Right cardiac atrium (tissue), 5 donors: ENCODE data around the gene ZACN. TPM values are rescaled to one million over a fixed set of nuclear protein-coding genes. Genes with fewer than 3 reads are reported as not detected.
A peak's percentile ranks its signal among the peaks of the same experiment; 100 is the strongest.
"Not testable (repeated sequence)": the region's sequence is repeated elsewhere in the genome, so short reads cannot be mapped to it uniquely, and the experiment has no call there.

Source experiments
- ATAC-seq, 2 donors: fragments of 200-7000 bp; cut with Tn5 transposase; one replicate each; pipeline versions ENCODE4 v1.8.0 to v1.9.1; 2020; ENCODE audit warnings: moderate library complexity in 2 of 2, mild to moderate bottlenecking in 1 of 2
- DNase-seq, 3 donors: peaks; one replicate each; pipeline ENCODE4 v3.0.0-alpha.2; 2020
- H3K27ac ChIP-seq: one replicate; pipeline ENCODE4 v1.5.1; 2013; ENCODE audit warnings: mild to moderate bottlenecking, low read length, control low read depth, moderate library complexity
- H3K27me3 ChIP-seq: one replicate; pipeline ENCODE4 v1.6.1; 2013; ENCODE audit not compliant: control insufficient read depth, insufficient read depth
- H3K4me1 ChIP-seq: one replicate; pipeline ENCODE4 v1.6.1; 2013; ENCODE audit warnings: low read length; ENCODE audit not compliant: control insufficient read depth, insufficient read depth
- H3K4me3 ChIP-seq: one replicate; pipeline ENCODE4 v1.5.1; 2013; ENCODE audit warnings: low read length, control low read depth
- H3K9me3 ChIP-seq: one replicate; pipeline ENCODE4 v1.6.1; 2013; ENCODE audit warnings: low read length; ENCODE audit not compliant: control insufficient read depth
- WGBS: extraction: QIAGEN DNeasy Blood & Tissue Kit; methylation state at CpG from one replicate; pipeline ENCODE4 v1.1.7; 2013; 5-methylcytosine and 5-hydroxymethylcytosine counted together
- intact Hi-C, 4 donors: fragments of 100-400 bp; cut with DNase I; formaldehyde crosslinking; loops; one replicate each; pipeline versions ENCODE4 v1.11.0 to v1.14.0; 2022 to 2023
- long read RNA-seq, 4 donors: library from polyadenylated mRNA; unstranded; transcript quantifications; one replicate each; pipeline ENCODE4 v2.0.0, GENCODE V29; 2020 to 2021
- polyA plus RNA-seq: library from polyadenylated mRNA; stranded (reverse); fragments of 200-250 nt; gene quantifications from one replicate; pipeline ENCODE4 v1.2.3, GENCODE V29; 2013
- total RNA-seq, 4 donors: library from RNA; stranded (reverse); fragmentation: NEBNext Ultra II Directional; extraction: Animal tissue kit (Norgen Biotek cat#: 25700); gene quantifications; one replicate each; pipeline ENCODE4 v1.2.1, GENCODE V29; 2021
- donor health status: healthy with polysubstance abuse.
- donor health status: DM: no; HTN: yes; CAD: no.
- donor health status: DM: no; HTN: no; CAD: no.
- donor health status: DM: no; HTN: yes; CAD: no; lungs with severe emphysema.
- donor health status: DM: yes; HTN: yes; CAD: no.

Gene ZACN
- total RNA-seq (not detected), polyA plus RNA-seq (1.5 TPM)
- long read RNA-seq, donor 1, partial matches to known transcripts = 0 of 1 reads
- long read RNA-seq, donor 1, other reads (novel, unspliced or antisense) = 0 of 1 reads
- long read RNA-seq, donor 2 = 0 reads
- long read RNA-seq, donor 3 = 0 reads
- long read RNA-seq, donor 4 = 0 reads

DNA sequence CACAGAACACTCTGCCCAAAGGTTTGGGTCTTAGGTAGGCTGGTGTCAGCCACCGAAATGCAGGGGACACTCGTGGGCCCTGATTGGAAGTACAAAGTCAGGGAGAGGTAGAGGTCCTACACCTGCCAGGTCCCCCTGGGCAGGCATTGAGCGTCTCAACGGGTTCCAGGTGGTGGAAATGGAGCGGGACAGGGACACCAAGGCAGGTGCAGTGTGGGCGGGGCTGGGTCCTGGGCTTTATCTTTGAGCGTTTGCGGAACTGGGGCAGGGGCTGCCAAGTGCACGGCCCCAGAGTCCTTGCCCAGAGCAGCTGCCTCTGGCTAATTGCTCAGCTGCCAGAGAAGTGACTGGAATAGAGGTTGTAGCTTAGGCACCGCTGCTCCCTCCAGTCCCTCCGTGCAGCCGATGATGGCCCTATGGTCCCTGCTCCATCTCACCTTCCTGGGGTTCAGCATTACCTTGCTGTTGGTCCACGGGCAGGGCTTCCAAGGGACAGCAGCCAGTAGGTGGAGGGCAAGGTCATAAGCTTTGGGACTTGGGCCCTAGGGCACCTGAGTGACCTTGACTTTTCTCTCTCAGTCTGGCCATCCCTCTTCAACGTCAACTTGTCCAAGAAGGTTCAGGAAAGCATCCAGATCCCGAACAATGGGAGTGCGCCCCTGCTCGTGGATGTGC lies at the start of gene ZACN:
Gene ZACN, plus strand, starts transcription at position 323 of the 675 bp plus-strand sequence. Its CDS starts 83 bp downstream, at position 406.
- Histone ChIP-seq H3K27me3 (no peaks in the 10 kb centered on the region), H3K9me3 (no peaks in the 10 kb centered on the region), H3K27ac (no peak within 1 kb of the TSS), H3K4me3 (no peak within 1 kb of the TSS), H3K4me1 (no peaks in the 10 kb centered on the region)
- whole genome bisulfite sequencing = 61% methylated on average over 17 of the region's 17 CpGs
- DNase-seq (no peak), ATAC-seq (no peak)
- intact Hi-C loops = no loop called here

DNA sequence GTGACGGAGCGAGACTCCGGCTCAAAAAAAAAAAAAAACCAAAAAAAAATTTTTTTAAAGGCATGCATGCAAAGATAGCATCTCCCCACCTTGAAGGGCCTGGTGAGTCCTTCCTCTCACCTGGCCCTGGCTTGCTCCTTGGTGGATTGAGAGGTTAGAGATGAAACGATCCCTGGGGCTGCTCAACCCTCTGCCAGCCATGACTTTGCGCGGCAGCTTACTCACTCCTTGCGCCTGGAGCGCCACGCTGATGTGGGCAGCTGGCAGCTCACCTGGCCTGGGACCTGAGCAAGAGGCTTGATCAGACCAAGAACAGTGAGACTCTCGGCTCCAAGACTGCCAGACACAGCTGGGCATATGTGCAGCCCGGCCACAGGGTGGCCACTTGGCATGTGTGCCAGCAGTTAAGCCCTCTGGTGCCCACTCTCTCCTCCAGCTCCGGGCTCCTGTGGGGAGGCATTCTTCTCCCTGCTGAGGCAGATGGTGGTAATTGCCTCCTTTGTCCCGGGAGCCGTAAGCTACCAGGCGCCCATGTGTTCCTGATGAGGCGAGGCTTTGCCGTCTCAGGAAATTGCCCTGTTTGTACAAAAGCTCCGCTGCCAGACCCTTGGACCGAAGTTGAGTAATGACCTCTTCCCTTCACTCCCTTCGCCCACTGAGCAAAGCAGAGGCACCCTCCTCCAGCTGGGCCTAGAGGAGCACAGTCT lies 46.8 kb upstream of the ZACN start:
- no peak for ATAC-seq
- Histone ChIP-seq H3K9me3 (no peaks in the 10 kb centered on the region), H3K4me3 (no peak overlapping the region), H3K27me3 (no peaks in the 10 kb centered on the region), H3K27ac (no peak overlapping the region), H3K4me1 (no peaks in the 10 kb centered on the region)
- WGBS = 87% methylated on average over 20 of the region's 20 CpGs
- intact Hi-C loops = no loop called here
- DNase-seq = peak in 1 of 3 donors; percentile 29

- no peak for DNase-seq
- Histone ChIP-seq H3K4me3 (no peak overlapping the region), H3K27ac (no peak overlapping the region), H3K4me1 (no peaks in the 10 kb centered on the region), H3K9me3 (no peaks in the 10 kb centered on the region), H3K27me3 (no peaks in the 10 kb centered on the region)
- no peak for ATAC-seq
- intact Hi-C loops = no loop called here
- 94% methylated on average over 5 of the region's 5 CpGs for WGBS
Observed at GRCh38 chr17:76032780-76033108, 46.2 kb upstream of the ZACN start.

DNA sequence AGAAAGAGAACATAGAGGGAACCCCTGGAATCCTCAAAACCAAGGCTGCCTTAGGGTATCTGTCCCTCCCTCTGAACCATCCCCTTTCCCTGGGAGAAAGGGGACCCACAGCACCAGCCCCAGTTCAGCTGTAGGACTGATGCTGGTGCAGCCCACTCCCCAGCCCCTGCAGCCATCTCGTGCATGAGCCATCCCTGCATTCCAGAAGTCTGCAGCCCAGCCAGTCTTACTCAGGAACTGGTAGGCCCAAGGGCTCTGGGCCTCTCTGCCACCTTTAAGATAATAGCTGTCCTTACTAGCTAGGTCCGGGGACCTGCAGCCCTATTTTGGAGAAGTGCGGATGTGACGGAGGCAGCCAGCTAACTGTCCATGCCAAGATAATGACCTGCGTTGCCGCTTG lies 45.8 kb upstream of the ZACN start:
- ATAC-seq (no peak), DNase-seq (peak in 1 of 3 donors; percentile 20)
- no peak overlapping the region for H3K27ac ChIP-seq
- WGBS = 95% methylated on average over 6 of the region's 6 CpGs
- intact Hi-C loops = no loop called here
- H3K4me3 ChIP-seq = no peak overlapping the region
- H3K9me3 ChIP-seq = no peaks in the 10 kb centered on the region
- H3K27me3 ChIP-seq = no peaks in the 10 kb centered on the region
- no peaks in the 10 kb centered on the region for H3K4me1 ChIP-seq

DNA sequence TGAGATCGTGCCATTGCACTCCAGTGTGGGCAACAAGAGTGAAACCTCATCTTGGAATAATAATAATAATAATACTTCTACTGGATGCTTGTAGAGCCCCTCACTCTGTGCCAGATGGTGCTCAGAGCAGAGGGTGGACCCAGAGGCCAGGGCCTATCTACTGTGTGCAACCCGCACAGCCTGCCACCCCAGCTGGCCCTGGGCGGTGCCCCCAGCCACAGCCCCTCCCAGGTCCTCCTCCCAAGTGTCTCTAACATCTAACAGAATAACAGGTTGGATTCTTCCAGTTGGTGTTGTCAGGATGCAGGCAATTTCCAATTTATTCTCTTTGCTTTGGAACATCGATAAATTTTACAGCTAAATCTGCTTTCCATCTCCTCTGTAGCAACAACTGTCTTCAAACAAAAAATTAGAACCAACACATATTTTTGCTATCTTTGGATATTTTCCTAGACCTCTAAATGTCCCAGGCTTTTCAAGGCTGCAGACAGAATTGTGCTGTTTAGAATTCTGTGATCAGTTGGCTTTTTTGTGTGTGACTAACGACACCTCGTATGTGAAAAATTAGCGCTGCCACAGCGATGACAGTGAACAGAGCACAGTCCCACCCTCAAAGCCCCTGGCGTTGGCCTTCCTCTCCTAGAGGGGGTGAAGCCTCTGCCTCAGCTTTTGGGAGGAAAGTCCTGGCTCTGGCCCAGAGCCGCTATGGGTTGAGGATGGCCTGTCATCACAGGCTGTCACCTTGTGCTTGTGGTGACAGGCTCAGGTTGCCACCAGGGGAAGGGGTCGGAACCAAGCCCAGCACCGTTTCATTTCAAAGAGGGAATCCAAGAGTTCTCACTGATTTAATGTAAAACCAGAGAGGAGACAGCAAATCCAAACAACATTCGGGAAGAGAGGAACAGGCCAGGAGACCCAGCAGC lies 44.3 kb upstream of the ZACN start:
- 69% methylated on average over 13 of the region's 13 CpGs for WGBS
- Histone ChIP-seq H3K4me3 (no peak overlapping the region), H3K27me3 (no peaks in the 10 kb centered on the region), H3K27ac (no peak overlapping the region), H3K4me1 (no peaks in the 10 kb centered on the region), H3K9me3 (no peaks in the 10 kb centered on the region)
- no peak for ATAC-seq
- intact Hi-C loops = no loop called here
- DNase-seq = peak in 1 of 3 donors; percentile 43

GRCh38 chr17:76036497-76037261 lies 42.3 kb upstream of the ZACN start:
- DNase-seq (no peak), ATAC-seq (peak; percentile 18 to 26)
- Histone ChIP-seq H3K27me3 (no peaks in the 10 kb centered on the region), H3K4me1 (no peaks in the 10 kb centered on the region), H3K9me3 (no peaks in the 10 kb centered on the region), H3K4me3 (no peak overlapping the region), H3K27ac (no peak overlapping the region)
- intact Hi-C loops = no loop called here
- WGBS = 49% methylated on average over 22 of the region's 22 CpGs

DNA sequence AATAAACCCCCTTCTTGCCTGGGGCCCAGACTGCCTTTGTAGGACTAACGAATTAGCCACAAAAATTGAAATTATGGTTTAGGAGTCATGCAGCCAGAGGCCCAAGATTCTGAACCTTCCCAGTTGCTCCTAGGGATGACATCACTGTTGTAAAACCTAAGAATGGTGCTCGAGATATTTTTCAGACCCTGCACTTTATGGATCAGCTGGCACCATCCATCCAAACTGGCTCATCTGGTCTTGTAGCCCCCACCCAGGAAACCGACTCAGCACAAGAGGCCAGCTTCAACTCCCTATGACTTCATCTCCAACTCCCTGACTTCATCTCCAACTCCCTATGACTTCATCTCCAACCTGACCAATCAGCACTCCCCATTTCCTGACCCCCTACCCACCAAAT lies 40.9 kb upstream of the ZACN start:
- Histone ChIP-seq H3K9me3 (no peaks in the 10 kb centered on the region), H3K27me3 (no peaks in the 10 kb centered on the region), H3K4me1 (no peaks in the 10 kb centered on the region), H3K27ac (no peak overlapping the region), H3K4me3 (no peak overlapping the region)
- ATAC-seq (no peak), DNase-seq (no peak)
- intact Hi-C loops = no loop called here
- 79% methylated on average over 3 of the region's 3 CpGs for WGBS

DNA sequence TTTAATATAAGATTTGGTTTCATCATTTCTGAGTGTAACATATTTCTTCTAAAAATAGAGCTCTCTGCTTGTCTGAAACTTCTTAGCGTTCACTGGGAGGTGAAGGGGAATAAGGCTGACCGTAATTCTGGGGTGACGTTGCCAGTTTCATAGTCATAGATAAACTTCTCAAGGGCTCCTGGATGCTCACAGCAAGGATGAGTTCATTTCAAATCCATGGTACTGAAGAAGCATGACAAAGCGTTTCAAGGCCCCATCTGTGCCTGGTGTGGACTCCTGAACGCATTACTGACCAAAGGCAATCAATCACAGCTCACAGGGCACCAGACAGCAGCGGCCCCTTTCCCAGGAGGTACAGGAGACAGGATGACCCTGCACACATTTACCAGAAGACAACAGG lies 39.9 kb upstream of the ZACN start:
- Histone ChIP-seq H3K27ac (no peak overlapping the region), H3K27me3 (no peaks in the 10 kb centered on the region), H3K9me3 (no peaks in the 10 kb centered on the region), H3K4me3 (no peak overlapping the region), H3K4me1 (no peaks in the 10 kb centered on the region)
- WGBS = 56% methylated on average over 6 of the region's 6 CpGs
- intact Hi-C loops = no loop called here
- ATAC-seq = no peak
- no peak for DNase-seq

- no peaks in the 10 kb centered on the region for H3K4me1 ChIP-seq
- H3K27ac ChIP-seq = no peak overlapping the region
- no peaks in the 10 kb centered on the region for H3K27me3 ChIP-seq
- no peak overlapping the region for H3K4me3 ChIP-seq
- ATAC-seq (no peak), DNase-seq (no peak)
- H3K9me3 ChIP-seq = no peaks in the 10 kb centered on the region
- intact Hi-C loops = no loop called here
- 75% methylated on average over 6 of the region's 6 CpGs for WGBS
Observed at GRCh38 chr17:76040376-76040775, 38.6 kb upstream of the ZACN start.

GRCh38 chr17:76042868-76043267 lies 36.1 kb upstream of the ZACN start:
- H3K4me1 ChIP-seq, H3K27me3 ChIP-seq, intact Hi-C loops, H3K27ac ChIP-seq, ATAC-seq, DNase-seq, H3K4me3 ChIP-seq, H3K9me3 ChIP-seq: not testable (repeated sequence)
- 99% methylated on average over 3 of the region's 3 CpGs for WGBS
